ENCODE measurements around the gene SLC25A21.

Gene SLC25A21

GRCh38 chr14:36855396-36855795, 317.0 kb downstream of the SLC25A21 start:
- H3K4me1 ChIP-seq (ENCODE audit: control insufficient read depth, insufficient read depth, low read length, poor library complexity, severe bottlenecking): no peaks in the 10 kb centered on the region
- H3K27ac ChIP-seq (ENCODE audit: insufficient read depth, low read length, poor library complexity, severe bottlenecking): no peak overlapping the region
- H3K4me3 ChIP-seq (ENCODE audit: insufficient read depth, low read depth, low read length, poor library complexity, severe bottlenecking): no peak overlapping the region
- DNase-seq: no peak
- no peaks in the 10 kb centered on the region for H3K36me3 ChIP-seq (ENCODE audit: control insufficient read depth, insufficient read depth, low read length)
- no peaks in the 10 kb centered on the region for H3K27me3 ChIP-seq (replicated peaks; ENCODE audit: control insufficient read depth, insufficient read depth, low read length, poor library complexity, severe bottlenecking)
- H3K9me3 ChIP-seq (ENCODE audit: control insufficient read depth, low read length): no peaks in the 10 kb centered on the region

GRCh38 chr14:36852981-36853691, 319.3 kb downstream of the SLC25A21 start:
- H3K27me3 ChIP-seq (replicated peaks; ENCODE audit: control insufficient read depth, insufficient read depth, low read length, poor library complexity, severe bottlenecking): no peaks in the 10 kb centered on the region
- H3K27ac ChIP-seq (ENCODE audit: insufficient read depth, low read length, poor library complexity, severe bottlenecking): no peak overlapping the region
- H3K9me3 ChIP-seq (ENCODE audit: control insufficient read depth, low read length): no peaks in the 10 kb centered on the region
- no peaks in the 10 kb centered on the region for H3K4me1 ChIP-seq (ENCODE audit: control insufficient read depth, insufficient read depth, low read length, poor library complexity, severe bottlenecking)
- no peak for DNase-seq
- H3K4me3 ChIP-seq (ENCODE audit: insufficient read depth, low read depth, low read length, poor library complexity, severe bottlenecking): no peak overlapping the region
- H3K36me3 ChIP-seq (ENCODE audit: control insufficient read depth, insufficient read depth, low read length): no peaks in the 10 kb centered on the region

- H3K4me3 ChIP-seq (ENCODE audit: insufficient read depth, low read depth, low read length, poor library complexity, severe bottlenecking): no peak overlapping the region
- H3K36me3 ChIP-seq (ENCODE audit: control insufficient read depth, insufficient read depth, low read length): no peaks in the 10 kb centered on the region
- no peak for DNase-seq
- no peaks in the 10 kb centered on the region for H3K27me3 ChIP-seq (replicated peaks; ENCODE audit: control insufficient read depth, insufficient read depth, low read length, poor library complexity, severe bottlenecking)
- no peaks in the 10 kb centered on the region for H3K9me3 ChIP-seq (ENCODE audit: control insufficient read depth, low read length)
- H3K4me1 ChIP-seq (ENCODE audit: control insufficient read depth, insufficient read depth, low read length, poor library complexity, severe bottlenecking): no peaks in the 10 kb centered on the region
- H3K27ac ChIP-seq (ENCODE audit: insufficient read depth, low read length, poor library complexity, severe bottlenecking): no peak overlapping the region
These were observed 324.2 kb downstream of the SLC25A21 start for GRCh38 chr14:36848213-36848612.

GRCh38 chr14:36847366-36847765, 325.0 kb downstream of the SLC25A21 start:
- H3K9me3 ChIP-seq (ENCODE audit: control insufficient read depth, low read length): no peaks in the 10 kb centered on the region
- no peak for DNase-seq
- no peaks in the 10 kb centered on the region for H3K36me3 ChIP-seq (ENCODE audit: control insufficient read depth, insufficient read depth, low read length)
- H3K4me1 ChIP-seq (ENCODE audit: control insufficient read depth, insufficient read depth, low read length, poor library complexity, severe bottlenecking): no peaks in the 10 kb centered on the region
- no peaks in the 10 kb centered on the region for H3K27me3 ChIP-seq (replicated peaks; ENCODE audit: control insufficient read depth, insufficient read depth, low read length, poor library complexity, severe bottlenecking)
- H3K4me3 ChIP-seq (ENCODE audit: insufficient read depth, low read depth, low read length, poor library complexity, severe bottlenecking): no peak overlapping the region
- H3K27ac ChIP-seq (ENCODE audit: insufficient read depth, low read length, poor library complexity, severe bottlenecking): no peak overlapping the region

- Histone ChIP-seq H3K27ac (ENCODE audit: insufficient read depth, low read length, poor library complexity, severe bottlenecking) (no peak overlapping the region), H3K4me1 (ENCODE audit: control insufficient read depth, insufficient read depth, low read length, poor library complexity, severe bottlenecking) (no peaks in the 10 kb centered on the region), H3K4me3 (ENCODE audit: insufficient read depth, low read depth, low read length, poor library complexity, severe bottlenecking) (no peak overlapping the region), H3K36me3 (ENCODE audit: control insufficient read depth, insufficient read depth, low read length) (no peaks in the 10 kb centered on the region), H3K9me3 (ENCODE audit: control insufficient read depth, low read length) (no peaks in the 10 kb centered on the region), H3K27me3 (replicated peaks; ENCODE audit: control insufficient read depth, insufficient read depth, low read length, poor library complexity, severe bottlenecking) (no peaks in the 10 kb centered on the region)
- DNase-seq: no peak
These were observed 326.9 kb downstream of the SLC25A21 start for GRCh38 chr14:36845356-36846012.

- no peaks in the 10 kb centered on the region for H3K9me3 ChIP-seq (ENCODE audit: control insufficient read depth, low read length)
- DNase-seq: no peak
These were observed 327.8 kb downstream of the SLC25A21 start for GRCh38 chr14:36844443-36845195.

GRCh38 chr14:36843410-36843809, 329.0 kb downstream of the SLC25A21 start:
- no peak overlapping the region for H3K27ac ChIP-seq (ENCODE audit: insufficient read depth, low read length, poor library complexity, severe bottlenecking)
- no peak for DNase-seq
- no peaks in the 10 kb centered on the region for H3K27me3 ChIP-seq (replicated peaks; ENCODE audit: control insufficient read depth, insufficient read depth, low read length, poor library complexity, severe bottlenecking)
- H3K4me1 ChIP-seq (ENCODE audit: control insufficient read depth, insufficient read depth, low read length, poor library complexity, severe bottlenecking): no peaks in the 10 kb centered on the region
- H3K4me3 ChIP-seq (ENCODE audit: insufficient read depth, low read depth, low read length, poor library complexity, severe bottlenecking): no peak overlapping the region
- no peaks in the 10 kb centered on the region for H3K9me3 ChIP-seq (ENCODE audit: control insufficient read depth, low read length)
- no peaks in the 10 kb centered on the region for H3K36me3 ChIP-seq (ENCODE audit: control insufficient read depth, insufficient read depth, low read length)

More at GRCh38 chr14:36844443-36845195, 327.8 kb downstream of the SLC25A21 start:
- H3K4me1 ChIP-seq (ENCODE audit: control insufficient read depth, insufficient read depth, low read length, poor library complexity, severe bottlenecking): no peaks in the 10 kb centered on the region
- H3K27ac ChIP-seq (ENCODE audit: insufficient read depth, low read length, poor library complexity, severe bottlenecking): no peak overlapping the region
- H3K4me3 ChIP-seq (ENCODE audit: insufficient read depth, low read depth, low read length, poor library complexity, severe bottlenecking): no peak overlapping the region
- no peaks in the 10 kb centered on the region for H3K36me3 ChIP-seq (ENCODE audit: control insufficient read depth, insufficient read depth, low read length)
- H3K27me3 ChIP-seq (replicated peaks; ENCODE audit: control insufficient read depth, insufficient read depth, low read length, poor library complexity, severe bottlenecking): no peaks in the 10 kb centered on the region

GRCh38 chr14:36835128-36835527, 337.3 kb downstream of the SLC25A21 start:
- Histone ChIP-seq H3K36me3 (ENCODE audit: control insufficient read depth, insufficient read depth, low read length) (no peaks in the 10 kb centered on the region), H3K27me3 (replicated peaks; ENCODE audit: control insufficient read depth, insufficient read depth, low read length, poor library complexity, severe bottlenecking) (no peaks in the 10 kb centered on the region), H3K9me3 (ENCODE audit: control insufficient read depth, low read length) (no peaks in the 10 kb centered on the region), H3K4me1 (ENCODE audit: control insufficient read depth, insufficient read depth, low read length, poor library complexity, severe bottlenecking) (no peaks in the 10 kb centered on the region), H3K27ac (ENCODE audit: insufficient read depth, low read length, poor library complexity, severe bottlenecking) (no peak overlapping the region), H3K4me3 (ENCODE audit: insufficient read depth, low read depth, low read length, poor library complexity, severe bottlenecking) (no peak overlapping the region)
- no peak for DNase-seq

- Histone ChIP-seq H3K27me3 (replicated peaks; ENCODE audit: control insufficient read depth, insufficient read depth, low read length, poor library complexity, severe bottlenecking) (no peaks in the 10 kb centered on the region), H3K4me1 (ENCODE audit: control insufficient read depth, insufficient read depth, low read length, poor library complexity, severe bottlenecking) (no peaks in the 10 kb centered on the region), H3K36me3 (ENCODE audit: control insufficient read depth, insufficient read depth, low read length) (no peaks in the 10 kb centered on the region), H3K9me3 (ENCODE audit: control insufficient read depth, low read length) (no peaks in the 10 kb centered on the region), H3K4me3 (ENCODE audit: insufficient read depth, low read depth, low read length, poor library complexity, severe bottlenecking) (no peak overlapping the region), H3K27ac (ENCODE audit: insufficient read depth, low read length, poor library complexity, severe bottlenecking) (no peak overlapping the region)
- DNase-seq: no peak
These were observed 338.1 kb downstream of the SLC25A21 start for GRCh38 chr14:36834293-36834692.

GRCh38 chr14:36829547-36829946, 342.9 kb downstream of the SLC25A21 start:
- Histone ChIP-seq H3K4me1 (ENCODE audit: control insufficient read depth, insufficient read depth, low read length, poor library complexity, severe bottlenecking) (no peaks in the 10 kb centered on the region), H3K27me3 (replicated peaks; ENCODE audit: control insufficient read depth, insufficient read depth, low read length, poor library complexity, severe bottlenecking) (no peaks in the 10 kb centered on the region), H3K36me3 (ENCODE audit: control insufficient read depth, insufficient read depth, low read length) (no peaks in the 10 kb centered on the region), H3K4me3 (ENCODE audit: insufficient read depth, low read depth, low read length, poor library complexity, severe bottlenecking) (no peak overlapping the region), H3K27ac (ENCODE audit: insufficient read depth, low read length, poor library complexity, severe bottlenecking) (no peak overlapping the region), H3K9me3 (ENCODE audit: control insufficient read depth, low read length) (no peaks in the 10 kb centered on the region)
- DNase-seq: no peak

Measured in effector memory CD4-positive, alpha-beta T cell (primary cell).